ENCODE data around the gene RNH1.
A peak's percentile ranks its signal among the peaks of the same experiment; 100 is the strongest.

The RNH1 gene

DNA sequence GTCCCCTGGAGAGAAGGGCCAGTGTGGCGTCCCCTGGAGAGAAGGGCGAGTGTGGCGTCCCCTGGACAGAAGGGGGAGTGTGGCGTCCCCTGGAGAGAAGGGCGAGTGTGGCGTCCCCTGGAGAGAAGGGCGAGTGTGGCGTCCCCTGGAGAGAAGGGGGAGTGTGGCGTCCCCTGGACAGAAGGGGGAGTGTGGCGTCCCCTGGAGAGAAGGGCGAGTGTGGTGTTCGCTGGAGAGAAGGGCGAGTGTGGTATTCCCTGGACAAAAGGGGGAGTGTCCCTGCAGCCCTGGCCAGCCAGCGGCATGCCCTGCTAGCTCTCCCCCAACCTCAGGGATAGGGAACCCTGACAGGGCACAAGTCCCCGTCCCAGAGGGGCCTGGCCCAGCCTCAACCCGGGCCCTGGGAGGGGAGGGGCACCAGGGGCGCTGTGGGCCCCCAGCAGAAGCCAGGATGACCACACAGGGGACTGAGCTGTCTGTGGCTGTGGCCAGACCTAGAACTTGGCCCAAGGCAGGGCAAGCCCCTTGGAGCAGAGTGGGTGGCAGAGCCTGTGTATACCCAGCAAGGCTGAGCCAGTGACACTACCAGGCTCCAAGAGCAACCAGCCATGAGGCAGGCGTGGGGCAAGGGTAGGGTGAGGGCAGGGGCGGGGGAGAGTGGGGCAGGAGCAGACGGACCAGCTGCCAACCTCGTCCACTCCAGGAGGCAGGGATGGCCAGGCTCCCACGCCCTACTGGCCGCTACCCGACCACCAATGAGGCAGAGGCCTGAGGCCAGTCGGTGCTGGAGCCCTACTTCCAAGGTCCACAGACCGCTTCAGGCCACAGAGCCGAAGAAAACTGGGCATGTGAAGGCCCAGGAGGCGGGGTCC, 24.2 kb upstream of the RNH1 start:
- no peak for DNase-seq (ENCODE audit: low read depth, low spot score)
- Histone ChIP-seq H3K27me3 (ENCODE audit: control insufficient read depth, insufficient read depth, low read length) (no peaks in the 10 kb centered on the region), H3K4me3 (ENCODE audit: low read length) (no peak overlapping the region), H3K27ac (ENCODE audit: low read length) (no peak overlapping the region), H3K9me3 (ENCODE audit: control insufficient read depth, insufficient read depth, low read length) (no peaks in the 10 kb centered on the region), H3K36me3 (ENCODE audit: control insufficient read depth, insufficient read depth, low read length) (peaks cover 12% of the 10 kb centered on the region; the same call in 1 of the 2 replicates), H3K4me1 (ENCODE audit: control insufficient read depth, insufficient read depth, low read length) (no peaks in the 10 kb centered on the region; the same call in 1 of the 2 replicates)
- WGBS (ENCODE audit: insufficient coverage, insufficient read length): no CpG with 5 or more reads among the region's 28 CpGs

DNA sequence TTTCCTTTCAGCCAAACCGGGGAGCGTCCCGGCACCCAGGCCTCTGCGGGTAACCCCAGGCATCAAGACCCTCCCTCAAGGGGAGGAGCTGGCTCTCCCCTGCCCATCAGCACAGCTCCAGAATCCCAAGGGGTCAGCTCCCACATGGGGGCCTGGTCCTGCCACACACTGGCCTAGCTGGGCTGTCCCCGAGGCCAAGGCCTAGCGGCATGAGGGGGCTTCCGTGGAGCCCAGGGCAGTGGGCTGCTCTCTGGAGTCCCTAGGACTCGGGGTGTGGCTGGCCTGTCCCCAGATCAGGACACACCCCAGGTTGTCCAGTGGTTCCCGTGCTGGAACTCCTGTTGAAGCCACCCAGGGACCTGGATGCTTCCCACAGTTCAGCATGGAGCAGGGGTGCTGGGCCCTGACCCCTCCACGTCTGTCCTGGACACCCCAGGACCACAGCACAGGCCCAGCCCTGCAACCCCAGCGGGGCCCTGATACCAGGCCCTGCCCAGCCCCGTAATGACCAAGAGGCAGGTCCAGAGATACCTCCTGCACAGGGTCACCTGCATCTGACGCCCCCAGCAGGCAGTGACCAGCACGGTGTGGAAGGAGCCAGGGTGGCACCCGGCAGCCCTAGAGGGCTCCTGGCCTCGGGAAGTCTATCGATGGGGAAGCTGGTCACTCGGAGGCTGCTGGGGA, 22.8 kb upstream of the RNH1 start:
- no peaks in the 10 kb centered on the region for H3K9me3 ChIP-seq (ENCODE audit: control insufficient read depth, insufficient read depth, low read length)
- WGBS (ENCODE audit: insufficient coverage, insufficient read length): no CpG with 5 or more reads among the region's 18 CpGs
- no peaks in the 10 kb centered on the region for H3K27me3 ChIP-seq (ENCODE audit: control insufficient read depth, insufficient read depth, low read length)
- DNase-seq (ENCODE audit: low read depth, low spot score): no peak
- H3K36me3 ChIP-seq (ENCODE audit: control insufficient read depth, insufficient read depth, low read length): peaks cover 12% of the 10 kb centered on the region; the same call in 1 of the 2 replicates
- no peak overlapping the region for H3K27ac ChIP-seq (ENCODE audit: low read length)
- no peaks in the 10 kb centered on the region; the same call in 1 of the 2 replicates for H3K4me1 ChIP-seq (ENCODE audit: control insufficient read depth, insufficient read depth, low read length)
- no peak overlapping the region for H3K4me3 ChIP-seq (ENCODE audit: low read length)

DNA sequence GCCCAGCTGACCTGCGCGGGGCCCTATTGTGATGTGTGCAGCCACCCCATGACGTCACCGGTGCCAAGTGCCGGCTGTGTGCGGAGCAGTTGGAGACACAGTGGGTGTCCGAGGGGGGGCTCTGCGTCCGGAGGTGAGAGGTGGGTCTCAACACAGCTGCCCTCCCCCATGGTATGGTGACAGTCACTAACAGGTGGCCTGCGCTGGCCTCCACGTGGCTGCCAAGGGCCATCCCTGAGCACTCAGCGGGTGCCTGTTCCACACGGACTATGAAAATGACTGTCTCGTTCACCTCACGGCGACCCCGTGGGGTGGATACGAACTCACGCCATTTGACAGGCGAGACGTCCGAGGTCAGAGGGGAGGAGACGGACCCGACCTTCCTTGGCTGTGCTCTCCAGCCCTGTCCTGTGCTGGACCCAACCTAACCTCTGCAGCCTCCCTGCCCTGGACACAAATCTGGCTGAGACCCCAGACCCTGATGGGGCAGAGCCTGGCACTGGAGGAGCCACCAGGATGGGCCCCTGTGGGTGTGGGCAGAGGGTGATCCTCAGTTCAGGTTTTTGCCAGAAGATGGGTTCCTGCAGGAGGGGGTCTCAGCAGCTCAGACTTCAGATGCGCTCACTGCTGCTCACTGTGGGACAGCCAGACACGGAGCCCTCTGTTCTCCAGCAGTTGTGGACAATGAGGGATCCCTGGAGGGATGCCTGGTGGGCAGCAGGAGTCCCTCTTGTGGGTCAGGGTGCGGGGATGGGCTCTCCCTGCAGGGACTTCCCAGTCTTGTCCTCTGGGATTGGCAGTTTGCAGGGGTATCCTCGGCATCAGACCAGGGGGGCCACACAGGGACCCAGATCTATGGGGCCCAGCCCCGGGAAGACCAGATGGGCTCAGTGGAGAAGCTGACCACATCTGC, 22.0 kb upstream of the RNH1 start:
- Histone ChIP-seq H3K4me1 (ENCODE audit: control insufficient read depth, insufficient read depth, low read length) (no peaks in the 10 kb centered on the region; the same call in 1 of the 2 replicates), H3K27ac (ENCODE audit: low read length) (no peak overlapping the region), H3K4me3 (ENCODE audit: low read length) (no peak overlapping the region), H3K36me3 (ENCODE audit: control insufficient read depth, insufficient read depth, low read length) (peaks cover 12% of the 10 kb centered on the region; the same call in 1 of the 2 replicates), H3K9me3 (ENCODE audit: control insufficient read depth, insufficient read depth, low read length) (no peaks in the 10 kb centered on the region), H3K27me3 (ENCODE audit: control insufficient read depth, insufficient read depth, low read length) (no peaks in the 10 kb centered on the region)
- DNase-seq (ENCODE audit: low read depth, low spot score): no peak
- WGBS (ENCODE audit: insufficient coverage, insufficient read length): no CpG with 5 or more reads among the region's 29 CpGs

DNA sequence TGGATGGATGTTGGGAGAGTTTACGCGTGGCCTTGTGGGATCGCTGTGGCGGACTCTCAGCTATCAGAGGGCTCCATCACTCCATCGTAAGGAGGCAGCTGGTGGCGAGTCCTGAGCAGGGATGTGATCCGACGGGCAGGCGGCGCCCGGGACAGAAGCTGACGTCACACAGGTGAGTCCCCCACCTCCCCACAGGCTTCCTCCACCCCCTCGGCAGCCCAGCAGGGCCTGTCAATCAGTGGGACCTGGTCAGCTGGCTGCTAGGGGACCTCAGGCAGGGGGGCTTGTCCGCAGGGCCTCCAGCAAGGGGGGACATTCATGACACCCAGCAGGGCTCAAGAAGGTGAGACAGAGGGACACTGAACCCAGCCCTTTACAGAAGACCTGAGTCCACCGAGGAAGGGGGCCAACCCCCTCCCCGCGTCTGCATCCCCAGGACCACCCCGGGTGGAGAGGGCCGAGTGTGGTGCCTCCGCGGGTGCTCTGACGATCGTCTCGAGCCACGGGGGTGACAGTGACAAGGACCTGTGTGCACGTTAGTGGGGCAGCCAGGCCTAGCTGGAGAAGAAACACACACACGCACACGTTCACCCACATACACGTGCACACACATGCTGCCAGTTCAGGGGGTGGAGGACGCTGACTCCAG, 21.2 kb upstream of the RNH1 start:
- no peak overlapping the region for H3K4me3 ChIP-seq (ENCODE audit: low read length)
- no peaks in the 10 kb centered on the region for H3K9me3 ChIP-seq (ENCODE audit: control insufficient read depth, insufficient read depth, low read length)
- no peak overlapping the region for H3K27ac ChIP-seq (ENCODE audit: low read length)
- no peak for DNase-seq (ENCODE audit: low read depth, low spot score)
- H3K36me3 ChIP-seq (ENCODE audit: control insufficient read depth, insufficient read depth, low read length): peaks cover 10% of the 10 kb centered on the region; the same call in 1 of the 2 replicates
- WGBS (ENCODE audit: insufficient coverage, insufficient read length): no CpG with 5 or more reads among the region's 30 CpGs
- no peaks in the 10 kb centered on the region for H3K27me3 ChIP-seq (ENCODE audit: control insufficient read depth, insufficient read depth, low read length)
- no peaks in the 10 kb centered on the region for H3K4me1 ChIP-seq (ENCODE audit: control insufficient read depth, insufficient read depth, low read length)

DNA sequence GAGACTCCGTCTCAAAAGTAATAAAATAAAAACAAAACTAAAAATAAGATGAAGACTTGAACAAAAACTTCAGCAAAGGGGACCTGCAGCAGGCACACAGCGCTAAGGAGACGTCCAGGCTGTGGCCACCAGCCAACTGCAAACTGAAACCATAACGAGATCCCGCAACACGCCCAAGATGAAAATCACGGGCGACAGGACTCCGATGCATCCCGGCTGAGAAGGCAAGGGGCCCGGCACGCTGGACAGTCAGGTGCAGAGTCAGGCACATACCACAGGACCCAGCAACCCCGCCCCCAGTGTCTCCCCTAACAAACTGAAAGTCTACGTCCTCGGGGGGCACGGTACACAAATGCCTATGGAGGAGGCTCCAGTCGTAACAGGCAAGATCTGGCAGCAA, 19.1 kb upstream of the RNH1 start:
- Histone ChIP-seq H3K36me3 (ENCODE audit: control insufficient read depth, insufficient read depth, low read length) (0 out of 2 replicates have a peak, but pooled peaks cover under 1% of the 10 kb centered on the region), H3K27ac (ENCODE audit: low read length) (no peak overlapping the region), H3K4me3 (ENCODE audit: low read length) (no peak overlapping the region), H3K27me3 (ENCODE audit: control insufficient read depth, insufficient read depth, low read length) (no peaks in the 10 kb centered on the region), H3K4me1 (ENCODE audit: control insufficient read depth, insufficient read depth, low read length) (no peaks in the 10 kb centered on the region), H3K9me3 (ENCODE audit: control insufficient read depth, insufficient read depth, low read length) (no peaks in the 10 kb centered on the region)
- DNase-seq (ENCODE audit: low read depth, low spot score): no peak
- no CpG with 5 or more reads among the region's 17 CpGs for WGBS (ENCODE audit: insufficient coverage, insufficient read length)

DNA sequence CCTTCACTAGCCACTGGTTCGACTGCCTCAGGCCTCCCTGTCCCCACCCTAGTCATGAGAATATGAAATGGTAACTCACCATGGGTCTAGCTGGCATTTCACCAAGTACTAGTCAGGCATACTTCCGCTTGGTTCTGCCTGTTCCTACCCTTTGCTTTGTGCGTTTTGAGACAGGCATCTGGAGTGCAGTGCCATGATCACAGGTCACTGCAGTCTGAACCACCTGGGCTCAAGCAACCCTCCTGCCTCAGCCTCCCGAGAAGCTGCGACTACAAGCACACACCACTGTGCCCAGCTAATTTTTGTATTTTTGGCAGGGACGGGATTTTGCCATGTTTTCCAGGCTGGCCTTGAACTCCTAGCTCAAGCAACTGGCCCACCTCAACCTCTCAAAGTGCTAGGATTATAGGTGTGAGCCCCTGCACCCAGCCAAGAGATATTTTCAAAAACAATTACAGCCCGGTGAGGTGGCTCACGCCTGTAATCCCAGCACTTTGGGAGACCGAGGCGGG, 14.2 kb upstream of the RNH1 start:
- DNase-seq (ENCODE audit: low read depth, low spot score): no peak

DNA sequence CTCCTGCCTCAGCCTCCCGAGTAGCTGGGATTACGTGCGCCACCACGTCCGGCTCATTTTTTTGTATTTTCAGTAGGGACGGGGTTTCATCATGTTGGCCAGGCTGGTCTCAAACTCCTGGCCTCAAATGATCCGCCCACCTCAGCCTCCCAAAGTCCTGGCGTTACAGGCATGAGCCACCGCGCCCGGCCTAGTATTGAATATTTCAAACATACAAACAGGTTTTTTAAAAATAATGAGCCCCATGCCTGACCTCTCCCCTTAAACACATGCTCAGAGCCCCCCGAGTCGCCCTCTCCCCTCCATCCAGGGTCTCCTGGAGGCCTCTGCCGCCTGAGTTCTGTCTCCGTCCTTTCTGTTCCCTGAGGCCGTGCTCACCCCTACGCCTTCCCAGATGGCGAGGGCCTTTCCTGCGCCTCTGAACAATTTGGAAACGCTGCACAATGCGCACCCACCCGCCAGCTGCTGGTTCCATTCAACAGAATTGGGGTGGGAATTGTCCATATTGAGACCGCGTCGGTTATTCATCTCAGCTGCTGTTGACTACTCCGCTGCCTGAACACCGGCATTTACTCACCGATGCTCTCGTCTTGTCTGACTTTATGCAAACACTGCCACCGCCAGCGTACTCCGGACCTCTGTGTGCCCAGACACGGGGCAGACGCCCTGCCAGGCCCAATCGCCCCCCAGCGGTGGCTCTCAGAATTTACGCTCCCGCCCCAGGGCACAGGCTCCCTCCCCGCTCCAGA, 13.6 kb upstream of the RNH1 start:
- Histone ChIP-seq H3K4me3 (ENCODE audit: low read length) (no peak overlapping the region), H3K27me3 (ENCODE audit: control insufficient read depth, insufficient read depth, low read length) (no peaks in the 10 kb centered on the region), H3K27ac (ENCODE audit: low read length) (no peak overlapping the region), H3K9me3 (ENCODE audit: control insufficient read depth, insufficient read depth, low read length) (no peaks in the 10 kb centered on the region), H3K36me3 (ENCODE audit: control insufficient read depth, insufficient read depth, low read length) (no peaks in the 10 kb centered on the region), H3K4me1 (ENCODE audit: control insufficient read depth, insufficient read depth, low read length) (no peaks in the 10 kb centered on the region)
- no peak for DNase-seq (ENCODE audit: low read depth, low spot score)
- WGBS (ENCODE audit: insufficient coverage, insufficient read length): no CpG with 5 or more reads among the region's 39 CpGs

More for the DNA sequence above, 14.2 kb upstream of the RNH1 start:
- no peak overlapping the region for H3K4me3 ChIP-seq (ENCODE audit: low read length)
- no peaks in the 10 kb centered on the region for H3K4me1 ChIP-seq (ENCODE audit: control insufficient read depth, insufficient read depth, low read length)
- no peaks in the 10 kb centered on the region for H3K27me3 ChIP-seq (ENCODE audit: control insufficient read depth, insufficient read depth, low read length)
- H3K27ac ChIP-seq (ENCODE audit: low read length): no peak overlapping the region
- no peaks in the 10 kb centered on the region for H3K9me3 ChIP-seq (ENCODE audit: control insufficient read depth, insufficient read depth, low read length)
- no CpG with 5 or more reads among the region's 10 CpGs for whole genome bisulfite sequencing (ENCODE audit: insufficient coverage, insufficient read length)
- H3K36me3 ChIP-seq (ENCODE audit: control insufficient read depth, insufficient read depth, low read length): no peaks in the 10 kb centered on the region

DNA sequence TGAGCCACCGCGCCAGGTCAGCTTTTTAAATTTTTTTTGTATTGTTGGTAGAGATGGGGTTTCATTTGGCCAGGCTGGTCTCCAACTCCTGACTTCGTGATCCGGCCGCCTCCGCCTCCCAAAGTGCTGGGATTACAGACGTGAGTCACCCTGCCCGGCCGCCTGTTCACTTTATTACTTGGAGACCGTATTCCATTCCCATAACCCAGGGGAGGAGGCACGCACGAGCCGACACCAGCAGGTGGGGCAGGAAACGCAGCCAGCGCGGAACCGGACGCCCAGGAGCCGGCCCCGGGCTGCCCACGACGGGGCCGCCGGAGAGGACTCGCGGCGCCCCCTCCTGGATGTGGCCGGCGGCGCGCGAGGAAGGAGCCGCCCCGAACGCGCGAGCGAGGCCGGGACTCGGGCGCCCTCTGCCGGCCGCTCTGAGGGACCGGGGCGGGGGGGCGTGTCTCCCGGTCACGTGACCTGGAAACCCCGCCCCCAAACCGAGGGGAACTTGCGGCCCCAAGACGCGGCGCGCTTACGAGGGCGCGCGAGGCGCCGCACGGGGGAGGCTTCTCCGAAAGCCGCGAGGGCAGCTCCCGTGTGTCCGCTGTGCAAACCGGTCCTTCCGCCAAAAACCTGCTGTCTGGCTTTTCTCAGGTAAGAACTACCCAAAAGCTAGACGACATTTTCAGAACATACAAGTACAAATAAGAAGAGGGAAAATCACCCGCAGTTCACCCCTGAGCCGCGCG, 11.6 kb upstream of the RNH1 start:
- Histone ChIP-seq H3K4me1 (ENCODE audit: control insufficient read depth, insufficient read depth, low read length) (no peaks in the 10 kb centered on the region), H3K27me3 (ENCODE audit: control insufficient read depth, insufficient read depth, low read length) (no peaks in the 10 kb centered on the region), H3K36me3 (ENCODE audit: control insufficient read depth, insufficient read depth, low read length) (no peaks in the 10 kb centered on the region), H3K4me3 (ENCODE audit: low read length) (0 out of 2 replicates have a peak overlapping the region, but pooled peaks have one; percentile 8), H3K27ac (ENCODE audit: low read length) (no peak overlapping the region), H3K9me3 (ENCODE audit: control insufficient read depth, insufficient read depth, low read length) (no peaks in the 10 kb centered on the region)
- DNase-seq (ENCODE audit: low read depth, low spot score): no peak
- WGBS (ENCODE audit: insufficient coverage, insufficient read length): no CpG with 5 or more reads among the region's 74 CpGs
